D341Med (cell line): ENCODE results near the gene NID1.
"Not testable (repeated sequence)": the region's sequence is repeated elsewhere in the genome, so short reads cannot be mapped to it uniquely, and the experiment has no call there.

ENCODE experiments used
- DNase-seq: peaks from one replicate; pipeline ENCODE4 v3.0.0; 2012; ENCODE audit warnings: low spot score

The NID1 gene

GRCh38 chr1:236029428-236029940, 35.4 kb downstream of the NID1 start:
- no peak for DNase-seq

DNA sequence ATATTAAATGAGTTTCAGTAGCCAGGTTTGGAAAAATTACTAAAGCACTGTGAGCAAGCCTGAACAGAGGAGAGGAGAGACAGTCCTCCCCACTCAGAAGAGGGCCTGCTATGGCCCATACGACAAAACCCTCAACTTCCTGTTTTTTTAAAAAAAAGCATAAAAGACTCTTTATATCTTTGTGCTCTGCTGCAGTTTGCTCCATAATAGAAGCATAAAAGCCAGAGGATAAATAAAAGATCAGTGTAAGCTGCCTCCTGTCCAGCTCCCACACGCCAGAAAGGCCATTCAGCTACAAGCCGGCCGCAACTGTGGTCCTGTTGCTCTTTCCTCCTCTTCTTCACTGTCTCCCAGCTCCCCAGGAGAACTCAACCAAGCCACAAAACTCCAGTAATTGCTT, 37.8 kb downstream of the NID1 start:
- no peak for DNase-seq

DNA sequence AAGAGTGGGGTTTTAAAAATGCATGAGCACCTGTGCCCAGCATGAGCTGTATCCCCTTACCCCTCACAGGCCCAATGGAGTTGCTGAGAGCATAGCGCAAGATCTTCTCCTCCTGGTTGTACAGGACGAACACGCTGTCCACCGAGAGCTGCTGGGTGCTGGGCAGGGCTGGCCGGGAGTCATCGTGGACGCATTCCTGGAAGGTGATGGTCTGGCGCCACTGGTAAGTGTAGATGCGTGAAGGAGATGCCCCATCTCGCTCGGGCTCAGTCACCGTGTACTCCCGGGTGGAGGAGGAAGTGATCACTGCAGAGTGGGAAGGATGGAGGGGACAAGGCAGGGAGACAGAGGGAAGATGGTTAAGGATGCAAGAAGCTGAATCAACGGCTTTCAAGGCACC, 39.1 kb downstream of the NID1 start:
- no peak for DNase-seq

DNA sequence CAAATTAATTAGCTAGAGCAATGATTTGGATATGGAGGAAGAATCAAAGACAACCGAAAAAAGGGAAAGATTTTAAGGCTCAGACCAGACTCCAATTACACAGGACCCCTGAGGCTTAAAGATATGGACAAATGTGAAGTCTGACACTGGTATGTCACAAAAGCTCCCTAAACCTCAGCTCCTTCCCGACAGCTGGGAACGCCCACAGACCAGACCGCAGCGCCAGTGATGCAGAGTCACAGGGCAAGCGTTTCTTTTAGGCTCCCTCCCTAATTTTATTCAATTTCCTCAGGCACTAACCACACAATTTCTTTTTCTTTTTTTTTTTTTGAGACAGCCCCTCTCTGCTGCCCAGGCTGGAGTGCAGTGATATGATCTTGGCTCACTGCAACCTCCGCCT, 40.2 kb downstream of the NID1 start:
- DNase-seq: no peak

- DNase-seq: no peak
Observed at GRCh38 chr1:236023926-236024565, 40.8 kb downstream of the NID1 start.

- no peak for DNase-seq
Observed at GRCh38 chr1:236021424-236022135, 43.3 kb downstream of the NID1 start.

- no peak for DNase-seq
Observed at GRCh38 chr1:236020359-236021219, 44.3 kb downstream of the NID1 start.

- no peak for DNase-seq
Observed at GRCh38 chr1:236018885-236019453, 45.9 kb downstream of the NID1 start.

DNA sequence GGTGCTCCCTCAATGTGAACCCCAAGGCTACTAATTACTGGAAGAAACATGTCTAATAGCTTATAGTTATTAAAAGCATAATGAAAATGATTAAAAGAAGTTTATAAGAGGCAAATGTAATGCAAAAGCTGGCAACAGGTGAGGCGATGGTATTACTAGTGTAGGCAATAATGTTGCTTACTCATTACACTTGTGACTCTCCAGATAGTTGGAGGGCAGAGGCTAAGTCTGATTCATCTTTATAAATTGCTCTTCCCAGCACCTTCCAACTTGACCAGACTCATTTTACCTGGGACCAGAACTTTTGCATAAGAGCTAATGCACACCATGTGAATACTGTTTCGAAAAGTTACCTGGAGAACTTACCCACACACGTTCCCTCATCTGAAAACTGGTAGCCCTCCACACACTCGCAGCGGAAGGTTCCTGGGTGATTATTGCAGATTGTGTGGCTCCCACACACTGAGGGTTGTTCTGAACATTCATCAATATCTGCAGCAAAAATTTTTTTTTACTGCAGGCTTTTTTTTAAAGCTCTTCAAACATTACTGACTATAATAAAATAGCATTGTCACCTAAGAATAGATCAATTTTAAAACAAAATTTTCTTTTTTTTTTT, 48.0 kb downstream of the NID1 start:
- DNase-seq: no peak

DNA sequence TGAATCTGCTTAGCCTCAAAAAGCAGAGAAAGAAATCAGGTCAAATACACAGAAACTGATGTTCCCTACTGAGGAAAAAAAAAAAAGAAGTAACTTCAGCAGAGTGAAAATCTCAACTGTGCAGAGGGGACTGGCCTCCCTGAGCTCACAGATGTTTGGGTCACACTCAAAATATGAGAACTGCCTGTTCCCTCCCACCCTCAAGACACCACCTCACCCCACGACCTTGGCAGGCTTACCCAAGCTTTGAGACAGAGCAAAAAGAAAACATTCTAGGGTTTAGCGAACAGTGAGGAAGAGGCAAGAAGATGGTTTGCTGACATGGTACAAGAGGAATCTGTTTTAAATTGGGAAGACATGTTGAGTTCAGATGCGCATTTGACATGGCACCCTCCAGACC, 48.8 kb downstream of the NID1 start:
- DNase-seq: no peak

DNA sequence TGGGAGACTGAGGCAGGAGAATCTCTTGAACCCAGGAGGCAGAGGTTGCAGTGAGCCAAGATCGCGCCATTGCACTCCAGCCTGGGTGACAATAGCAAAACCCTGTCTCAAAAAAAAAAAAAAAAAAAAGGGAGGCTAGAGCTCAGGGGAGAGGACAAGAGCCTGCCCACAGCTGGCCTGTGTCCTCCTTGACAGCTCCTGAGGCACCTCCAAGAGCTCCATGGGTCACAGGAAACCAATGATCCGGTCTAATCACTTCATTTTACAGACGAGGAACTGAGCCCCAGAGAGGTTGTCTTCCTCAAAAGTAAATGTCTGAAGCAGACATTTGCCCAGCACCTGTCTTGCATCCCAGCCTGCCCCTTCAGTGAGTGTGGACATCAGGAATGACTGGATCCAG, 49.4 kb downstream of the NID1 start:
- DNase-seq: no peak

DNA sequence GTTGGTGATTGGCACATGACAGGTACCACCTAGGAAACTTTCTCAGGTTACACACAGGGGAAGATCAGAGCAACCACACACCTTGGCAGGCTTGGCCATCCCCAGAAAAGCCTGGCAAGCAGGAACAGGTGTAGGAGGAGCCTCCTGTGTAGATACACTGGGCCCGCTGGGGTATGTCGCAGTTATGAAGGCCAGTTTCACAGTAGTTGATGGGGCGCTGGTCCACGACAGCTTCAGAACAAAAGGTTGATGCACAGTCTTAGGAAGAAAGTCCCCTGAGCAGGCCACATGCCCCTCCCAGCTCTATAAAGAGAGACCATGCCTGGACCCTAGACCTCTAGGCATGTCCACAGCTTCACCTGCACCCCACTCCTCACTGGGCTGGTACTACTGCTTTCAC, 51.6 kb downstream of the NID1 start:
- no peak for DNase-seq

DNA sequence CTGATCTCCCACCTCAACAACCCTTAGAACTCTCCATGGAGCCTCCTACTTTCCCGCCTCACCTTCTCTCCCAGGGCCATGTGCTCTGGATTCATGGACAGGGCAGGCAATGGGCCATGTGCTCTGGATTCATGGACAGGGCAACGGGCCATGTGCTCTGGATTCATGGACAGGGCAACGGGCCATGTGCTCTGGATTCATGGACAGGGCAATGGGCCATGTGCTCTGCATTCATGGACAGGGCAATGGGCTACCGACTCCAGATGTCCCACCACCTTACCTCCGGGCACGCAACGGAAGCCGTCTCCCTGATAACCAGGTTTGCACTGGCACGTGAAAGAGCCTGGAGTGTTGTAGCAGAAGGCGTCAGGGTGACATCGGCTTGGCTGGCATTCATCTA, 53.2 kb downstream of the NID1 start:
- no peak for DNase-seq

DNA sequence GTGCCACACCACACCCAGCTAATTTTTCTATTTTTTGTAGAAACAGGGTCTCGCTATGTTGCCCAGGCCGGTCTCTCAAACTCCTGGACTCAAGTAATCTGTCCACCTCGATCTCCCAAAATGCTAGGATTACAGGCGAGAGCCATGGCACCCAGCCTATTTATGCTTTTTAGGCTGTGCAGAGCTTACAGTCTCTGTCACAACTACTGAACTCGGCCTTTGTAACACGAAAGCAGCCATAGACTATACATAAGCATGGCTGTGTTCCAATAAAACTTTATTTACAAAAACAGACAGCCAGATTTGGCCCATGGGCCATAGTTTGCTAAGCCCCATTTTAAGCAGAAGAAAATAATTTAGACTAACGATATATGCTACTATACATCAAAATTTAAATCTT, 54.4 kb downstream of the NID1 start:
- DNase-seq: no peak

- DNase-seq: no peak
Observed at GRCh38 chr1:236009857-236010256, 55.0 kb downstream of the NID1 start.

DNA sequence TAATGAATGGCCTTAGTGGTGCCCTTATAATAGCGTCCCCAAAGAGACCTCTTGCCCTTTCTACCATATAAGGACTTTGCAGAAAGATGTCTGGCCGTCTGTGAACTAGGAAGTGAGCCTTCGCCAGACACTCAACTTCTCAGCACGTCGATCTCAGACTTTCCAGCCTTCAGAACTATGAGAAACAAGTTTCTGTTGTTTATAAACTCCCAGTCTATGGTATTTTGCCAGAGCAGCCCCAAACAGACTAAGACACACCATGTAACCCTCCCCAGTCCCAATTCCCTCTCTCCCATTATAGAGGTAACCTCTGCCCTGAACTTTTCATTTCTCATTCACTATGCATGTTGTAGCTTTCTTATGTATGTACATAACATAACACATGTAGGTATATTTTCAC, 55.7 kb downstream of the NID1 start:
- DNase-seq: no peak

DNA sequence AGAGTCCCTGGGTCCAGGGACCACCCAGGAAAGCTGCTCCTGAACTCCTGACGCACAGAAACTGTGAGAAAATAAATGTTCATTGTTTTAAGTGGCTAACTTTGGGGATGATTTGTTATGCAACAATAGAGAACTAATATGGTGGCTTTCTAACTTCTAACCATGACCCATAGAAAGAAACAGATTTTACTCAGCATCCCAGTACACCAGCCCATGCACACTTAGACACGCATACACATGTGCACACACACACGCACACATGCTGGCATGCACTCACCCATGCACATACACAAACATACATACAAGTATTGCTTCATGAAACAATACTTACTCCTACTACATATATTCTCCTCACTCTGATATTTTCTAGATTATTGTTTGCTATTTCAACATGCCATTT, 57.1 kb downstream of the NID1 start:
- DNase-seq: no peak

DNA sequence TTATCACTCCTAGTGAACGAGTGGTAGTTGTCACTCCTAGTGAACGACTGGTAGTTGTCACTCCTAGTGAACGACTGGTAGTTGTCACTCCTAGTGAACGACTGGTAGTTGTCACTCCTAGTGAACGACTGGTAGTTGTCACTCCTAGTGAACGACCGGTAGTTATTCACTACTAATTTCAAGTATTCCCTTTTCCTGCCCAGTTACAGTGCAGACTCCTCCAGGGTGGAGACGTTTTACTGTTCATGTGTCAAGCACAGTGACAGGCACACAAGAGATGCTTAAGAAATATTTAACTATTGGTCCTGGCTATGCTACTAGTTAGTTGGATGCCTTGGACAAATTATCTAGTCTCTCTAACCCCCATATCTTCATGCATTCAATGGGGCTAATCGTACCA, 61.8 kb downstream of the NID1 start:
- DNase-seq: not testable (repeated sequence)

GRCh38 chr1:236002572-236002971, 62.3 kb downstream of the NID1 start:
- no peak for DNase-seq

DNA sequence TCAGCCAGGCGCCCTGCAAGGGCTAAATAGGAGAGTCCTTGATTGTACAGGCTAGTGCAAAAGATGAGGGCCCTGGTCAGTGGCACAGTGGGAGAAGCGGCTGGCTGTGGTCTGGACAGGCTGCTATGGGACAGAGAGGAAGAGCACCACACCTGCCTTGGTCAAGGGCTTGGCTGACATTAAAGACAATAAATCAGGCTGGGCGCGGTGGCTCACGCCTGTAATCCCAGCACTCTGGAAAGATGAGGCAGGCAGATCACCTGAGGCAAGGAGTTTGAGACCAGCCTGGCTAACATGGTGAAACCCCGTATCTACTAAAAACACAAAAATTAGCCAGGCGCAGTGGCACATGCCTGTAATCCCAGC, 62.9 kb downstream of the NID1 start:
- DNase-seq: no peak

GRCh38 chr1:236000781-236001180, 64.1 kb downstream of the NID1 start:
- DNase-seq: no peak

- no peak for DNase-seq
Observed at GRCh38 chr1:235999259-235999925, 65.5 kb downstream of the NID1 start.
